ENCODE results near the gene WFIKKN1. TPM values are rescaled to one million over a fixed set of nuclear protein-coding genes. Genes with fewer than 3 reads are reported as not detected.

WFIKKN1 gene
- total and polyA plus RNA-seq, 2 donors from 2014 or later, result 0.69 to 1.8 TPM

GRCh38 chr16:625977-626765, 4.6 kb upstream of the WFIKKN1 start:
- FAIRE-seq (no peak), DNase-seq (peak in 1 of 5 donors; percentile 44)
- H3K27me3 ChIP-seq (ENCODE audit: control insufficient read depth, insufficient read depth, low read length), result no peaks in the 10 kb centered on the region
- no peak overlapping the region for H3K4me3 ChIP-seq (ENCODE audit: low read length in 3 of 3)
- no peak overlapping the region for H3K9ac ChIP-seq (ENCODE audit: low read length in 3 of 3)
- TF ChIP-seq, protein P1, sequence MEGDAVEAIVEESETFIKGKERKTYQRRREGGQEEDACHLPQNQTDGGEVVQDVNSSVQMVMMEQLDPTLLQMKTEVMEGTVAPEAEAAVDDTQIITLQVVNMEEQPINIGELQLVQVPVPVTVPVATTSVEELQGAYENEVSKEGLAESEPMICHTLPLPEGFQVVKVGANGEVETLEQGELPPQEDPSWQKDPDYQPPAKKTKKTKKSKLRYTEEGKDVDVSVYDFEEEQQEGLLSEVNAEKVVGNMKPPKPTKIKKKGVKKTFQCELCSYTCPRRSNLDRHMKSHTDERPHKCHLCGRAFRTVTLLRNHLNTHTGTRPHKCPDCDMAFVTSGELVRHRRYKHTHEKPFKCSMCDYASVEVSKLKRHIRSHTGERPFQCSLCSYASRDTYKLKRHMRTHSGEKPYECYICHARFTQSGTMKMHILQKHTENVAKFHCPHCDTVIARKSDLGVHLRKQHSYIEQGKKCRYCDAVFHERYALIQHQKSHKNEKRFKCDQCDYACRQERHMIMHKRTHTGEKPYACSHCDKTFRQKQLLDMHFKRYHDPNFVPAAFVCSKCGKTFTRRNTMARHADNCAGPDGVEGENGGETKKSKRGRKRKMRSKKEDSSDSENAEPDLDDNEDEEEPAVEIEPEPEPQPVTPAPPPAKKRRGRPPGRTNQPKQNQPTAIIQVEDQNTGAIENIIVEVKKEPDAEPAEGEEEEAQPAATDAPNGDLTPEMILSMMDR (IDR thresholded peaks at IDR 0.05; ENCODE audit: borderline replicate concordance, extremely low read depth, insufficient read depth), result no peak
- H3K9me3 ChIP-seq (ENCODE audit: control insufficient read depth in 2 of 3, insufficient read depth in 1 of 3, low read length in 3 of 3), result no peaks in the 10 kb centered on the region
- intact Hi-C loops (cut with DNase I), result no loop called here
- no peak overlapping the region for H3K27ac ChIP-seq (ENCODE audit: low read depth in 2 of 2, low read length in 2 of 2)
- H3K4me1 ChIP-seq (ENCODE audit: control insufficient read depth in 2 of 3, insufficient read depth in 2 of 3, low read depth in 1 of 3, low read length in 3 of 3), result peaks cover 0 to 25% (median 12%) of the 10 kb centered on the region in 3 donors
- H3K36me3 ChIP-seq (ENCODE audit: control insufficient read depth in 2 of 3, insufficient read depth in 3 of 3, low read length in 3 of 3), result peaks cover 0 to 6% (median 0%) of the 10 kb centered on the region in 3 donors

DNA sequence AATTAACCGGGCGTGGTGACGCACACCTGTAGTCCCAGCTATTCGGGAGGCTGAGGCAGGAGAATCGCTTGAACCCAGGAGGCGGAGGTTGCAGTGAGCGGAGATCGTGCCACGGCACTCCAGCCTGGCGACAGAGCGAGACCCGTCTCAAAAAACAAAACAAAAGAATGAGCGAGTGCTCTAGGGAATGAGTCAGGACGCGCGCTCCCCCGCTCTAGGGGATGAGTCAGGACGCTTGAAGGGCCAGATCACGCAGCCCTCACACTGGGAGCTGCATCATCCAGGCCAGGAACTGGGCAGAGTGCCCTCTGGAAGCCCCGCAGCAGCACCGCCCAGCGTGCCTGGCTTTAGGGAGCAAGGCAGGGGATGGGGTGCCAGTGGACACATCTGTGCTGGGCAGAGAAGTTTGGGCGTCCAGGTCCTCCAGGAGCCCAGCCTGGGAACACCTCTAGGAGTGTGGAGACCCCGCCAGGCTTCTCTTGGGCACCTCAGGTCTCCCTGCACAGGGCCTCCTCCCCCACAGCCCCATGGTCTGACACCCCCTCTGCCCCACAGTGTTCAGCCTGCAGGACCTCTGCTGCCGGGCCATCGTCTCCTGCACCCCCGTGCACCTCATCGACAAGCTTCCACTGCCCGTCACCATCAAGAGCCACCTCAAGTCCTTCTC, 3.9 kb upstream of the WFIKKN1 start:
- Histone ChIP-seq H3K4me1 (ENCODE audit: control insufficient read depth in 2 of 3, insufficient read depth in 2 of 3, low read depth in 1 of 3, low read length in 3 of 3) (peaks cover 0 to 25% (median 12%) of the 10 kb centered on the region in 3 donors), H3K9me3 (ENCODE audit: control insufficient read depth in 2 of 3, insufficient read depth in 1 of 3, low read length in 3 of 3) (no peaks in the 10 kb centered on the region), H3K27me3 (ENCODE audit: control insufficient read depth, insufficient read depth, low read length) (no peaks in the 10 kb centered on the region), H3K36me3 (ENCODE audit: control insufficient read depth in 2 of 3, insufficient read depth in 3 of 3, low read length in 3 of 3) (peaks cover 0 to 6% (median 0%) of the 10 kb centered on the region in 3 donors), H3K27ac (ENCODE audit: low read depth in 2 of 2, low read length in 2 of 2) (no peak overlapping the region), H3K4me3 (ENCODE audit: low read length in 3 of 3) (no peak overlapping the region), H3K9ac (ENCODE audit: low read length in 3 of 3) (no peak overlapping the region)
- DNase-seq (no peak), FAIRE-seq (no peak)
- TF ChIP-seq, protein P1 (IDR thresholded peaks at IDR 0.05; ENCODE audit: borderline replicate concordance, extremely low read depth, insufficient read depth), result no peak
- intact Hi-C loops (cut with DNase I), result no loop called here

- Histone ChIP-seq H3K4me3 (ENCODE audit: low read length in 3 of 3) (no peak overlapping the region), H3K4me1 (ENCODE audit: control insufficient read depth in 2 of 3, insufficient read depth in 2 of 3, low read depth in 1 of 3, low read length in 3 of 3) (peaks cover 0 to 25% (median 12%) of the 10 kb centered on the region in 3 donors), H3K9me3 (ENCODE audit: control insufficient read depth in 2 of 3, insufficient read depth in 1 of 3, low read length in 3 of 3) (no peaks in the 10 kb centered on the region), H3K9ac (ENCODE audit: low read length in 3 of 3) (no peak overlapping the region), H3K27ac (ENCODE audit: low read depth in 2 of 2, low read length in 2 of 2) (no peak overlapping the region), H3K36me3 (ENCODE audit: control insufficient read depth in 2 of 3, insufficient read depth in 3 of 3, low read length in 3 of 3) (peaks cover 0 to 6% (median 0%) of the 10 kb centered on the region in 3 donors), H3K27me3 (ENCODE audit: control insufficient read depth, insufficient read depth, low read length) (no peaks in the 10 kb centered on the region)
- TF ChIP-seq, protein P1 (IDR thresholded peaks at IDR 0.05; ENCODE audit: borderline replicate concordance, extremely low read depth, insufficient read depth), result no peak
- intact Hi-C loops (cut with DNase I), result no loop called here
- FAIRE-seq, result no peak
- peak in 2 of 5 donors; percentile 69 to 85 for DNase-seq
Measured at GRCh38 chr16:627454-628239, 3.1 kb upstream of the WFIKKN1 start.

Data from kidney (tissue), 14 donors.